DOHH2 (cell line): Measurements from ENCODE around the gene ANKRD16.

ENCODE experiments used
- EZH2phosphoT487 ChIP-seq: fragments of 200-600 bp; sonication (generic); IDR thresholded peaks from 2 replicates; pipeline ENCODE4 v1.6.1; 2017; ENCODE audit warnings: borderline replicate concordance, mild to moderate bottlenecking, antibody characterized with exemption, low read length, moderate library complexity, mixed read lengths
- TF ChIP-seq, protein P1 (sequence below): fragments of 200-600 bp; sonication (generic); IDR thresholded peaks from one replicate; pipeline ENCODE4 v1.5.1; 2014; ENCODE audit warnings: antibody characterized with exemption, mild to moderate bottlenecking, low read depth, low read length; ENCODE audit not compliant: poor library complexity, severe bottlenecking

DNA sequence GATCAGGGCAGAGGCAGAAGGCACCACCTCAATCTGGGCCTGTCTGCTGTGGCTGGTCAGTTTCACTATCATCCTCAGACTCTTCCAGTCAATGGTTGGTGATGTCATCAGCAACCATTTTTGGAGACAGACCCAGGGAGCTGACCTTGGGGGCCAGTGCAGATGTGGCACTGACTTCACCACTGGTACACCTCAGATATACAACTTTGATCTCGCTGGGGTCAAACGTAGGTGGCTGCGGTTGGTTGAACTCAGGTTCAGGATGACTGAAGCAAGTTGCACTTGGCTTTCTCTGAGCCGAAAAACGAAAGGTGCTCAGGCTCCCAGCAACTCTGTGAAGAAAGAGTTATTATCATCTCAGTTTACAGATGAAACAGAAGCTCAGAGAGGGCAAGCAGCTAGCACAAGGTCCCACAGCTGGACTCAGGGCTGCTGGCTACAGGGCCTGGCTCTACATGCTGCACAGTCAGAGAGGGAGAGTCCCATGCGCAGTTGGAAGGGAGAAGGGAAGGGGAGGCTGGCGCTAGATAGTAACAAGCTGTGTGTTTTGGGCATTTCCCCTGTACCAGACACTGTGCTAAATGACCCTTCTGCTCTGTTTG lies 27.2 kb downstream of the ANKRD16 start:
- TF ChIP-seq, protein P1, sequence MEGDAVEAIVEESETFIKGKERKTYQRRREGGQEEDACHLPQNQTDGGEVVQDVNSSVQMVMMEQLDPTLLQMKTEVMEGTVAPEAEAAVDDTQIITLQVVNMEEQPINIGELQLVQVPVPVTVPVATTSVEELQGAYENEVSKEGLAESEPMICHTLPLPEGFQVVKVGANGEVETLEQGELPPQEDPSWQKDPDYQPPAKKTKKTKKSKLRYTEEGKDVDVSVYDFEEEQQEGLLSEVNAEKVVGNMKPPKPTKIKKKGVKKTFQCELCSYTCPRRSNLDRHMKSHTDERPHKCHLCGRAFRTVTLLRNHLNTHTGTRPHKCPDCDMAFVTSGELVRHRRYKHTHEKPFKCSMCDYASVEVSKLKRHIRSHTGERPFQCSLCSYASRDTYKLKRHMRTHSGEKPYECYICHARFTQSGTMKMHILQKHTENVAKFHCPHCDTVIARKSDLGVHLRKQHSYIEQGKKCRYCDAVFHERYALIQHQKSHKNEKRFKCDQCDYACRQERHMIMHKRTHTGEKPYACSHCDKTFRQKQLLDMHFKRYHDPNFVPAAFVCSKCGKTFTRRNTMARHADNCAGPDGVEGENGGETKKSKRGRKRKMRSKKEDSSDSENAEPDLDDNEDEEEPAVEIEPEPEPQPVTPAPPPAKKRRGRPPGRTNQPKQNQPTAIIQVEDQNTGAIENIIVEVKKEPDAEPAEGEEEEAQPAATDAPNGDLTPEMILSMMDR = no peak
- TF ChIP-seq EZH2phosphoT487 = no peak
